Effector memory CD4-positive, alpha-beta T cell (primary cell): ENCODE results near the gene NSL1.
"Not testable (repeated sequence)": the region's sequence is repeated elsewhere in the genome, so short reads cannot be mapped to it uniquely, and the experiment has no call there.

ENCODE experiments used
- DNase-seq, 3 donors: peaks; one replicate each; pipeline ENCODE4 v3.0.0-alpha.2; 2020
- H3K27ac ChIP-seq: 2 replicates; pipeline ENCODE4 v1.7.0; 2013; ENCODE audit warnings: mild to moderate bottlenecking, low read length, moderate library complexity; ENCODE audit not compliant: insufficient read depth, poor library complexity, severe bottlenecking
- H3K27me3 ChIP-seq: replicated peaks from 2 replicates; pipeline ENCODE4 v1.7.0; 2013; ENCODE audit warnings: mild to moderate bottlenecking, low read length; ENCODE audit not compliant: insufficient read depth, control insufficient read depth, poor library complexity, severe bottlenecking
- H3K36me3 ChIP-seq: 2 replicates; pipeline ENCODE4 v1.7.0; 2013; ENCODE audit warnings: mild to moderate bottlenecking, low read length, moderate library complexity; ENCODE audit not compliant: control insufficient read depth, insufficient read depth
- H3K4me1 ChIP-seq: 2 replicates; pipeline ENCODE4 v1.7.0; 2013; ENCODE audit warnings: low read length, mild to moderate bottlenecking; ENCODE audit not compliant: control insufficient read depth, insufficient read depth, poor library complexity, severe bottlenecking
- H3K4me3 ChIP-seq: 2 replicates; pipeline ENCODE4 v1.7.0; 2013; ENCODE audit warnings: low read length, low read depth, mild to moderate bottlenecking; ENCODE audit not compliant: insufficient read depth, poor library complexity, severe bottlenecking
- H3K9me3 ChIP-seq: 2 replicates; pipeline ENCODE4 v1.7.0; 2013; ENCODE audit warnings: mild to moderate bottlenecking, low read length, moderate library complexity; ENCODE audit not compliant: control insufficient read depth

NSL1 gene

DNA sequence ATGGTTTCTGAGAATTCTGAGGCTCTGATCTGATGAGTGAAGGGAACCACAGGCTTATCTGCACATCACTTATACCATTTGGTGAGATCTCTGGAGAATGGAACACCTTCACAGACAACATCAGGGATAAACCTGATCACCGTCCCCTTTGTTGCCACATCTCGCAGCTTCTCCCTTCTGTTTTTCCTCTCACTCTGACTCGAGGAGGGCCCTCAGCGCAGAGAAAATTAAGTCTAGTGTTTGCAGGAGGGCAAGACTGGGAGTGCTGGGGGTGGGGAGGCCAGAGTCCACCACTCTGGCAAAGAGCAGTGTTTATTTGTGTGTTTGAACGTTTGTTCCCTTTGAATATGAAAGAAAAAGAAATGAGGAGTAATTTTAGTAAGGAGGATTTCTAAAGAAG lies 63.0 kb downstream of the NSL1 start:
- Histone ChIP-seq H3K4me3 (no peak overlapping the region), H3K27ac (no peak overlapping the region), H3K4me1 (no peaks in the 10 kb centered on the region), H3K27me3 (no peaks in the 10 kb centered on the region), H3K9me3 (no peaks in the 10 kb centered on the region), H3K36me3 (no peaks in the 10 kb centered on the region)
- no peak for DNase-seq

GRCh38 chr1:212727386-212728181 lies 64.0 kb downstream of the NSL1 start:
- H3K9me3 ChIP-seq: no peaks in the 10 kb centered on the region
- no peaks in the 10 kb centered on the region for H3K36me3 ChIP-seq
- H3K27me3 ChIP-seq: no peaks in the 10 kb centered on the region
- no peak overlapping the region for H3K4me3 ChIP-seq
- no peak for DNase-seq
- no peaks in the 10 kb centered on the region for H3K4me1 ChIP-seq
- H3K27ac ChIP-seq: no peak overlapping the region

DNA sequence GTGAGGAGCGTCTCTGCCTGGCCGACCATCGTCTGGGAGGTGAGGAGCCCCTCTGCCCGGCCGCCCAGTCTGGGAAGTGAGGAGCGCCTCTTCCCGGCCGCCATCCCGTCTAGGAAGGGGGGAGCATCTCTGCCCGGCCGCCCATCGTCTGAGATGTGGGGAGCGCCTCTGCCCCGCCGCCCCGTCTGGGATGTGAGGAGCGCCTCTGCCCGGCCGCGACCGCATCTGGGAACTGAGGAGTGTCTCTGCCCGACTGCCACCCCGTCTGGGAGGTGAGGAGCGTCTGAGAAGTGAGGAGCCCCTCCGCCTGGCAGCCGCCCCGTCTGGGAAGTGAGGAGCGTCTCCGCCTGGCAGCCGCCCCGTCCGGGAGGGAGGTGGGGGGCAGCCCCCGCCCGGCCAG lies 66.9 kb downstream of the NSL1 start:
- peaks cover 11% of the 10 kb centered on the region for H3K4me1 ChIP-seq
- not testable (repeated sequence) for DNase-seq, H3K4me3 ChIP-seq, H3K9me3 ChIP-seq, H3K27ac ChIP-seq, H3K36me3 ChIP-seq, H3K27me3 ChIP-seq

- no peak overlapping the region for H3K4me3 ChIP-seq
- no peaks in the 10 kb centered on the region for H3K27me3 ChIP-seq
- no peaks in the 10 kb centered on the region for H3K9me3 ChIP-seq
- no peaks in the 10 kb centered on the region for H3K36me3 ChIP-seq
- peaks cover 11% of the 10 kb centered on the region for H3K4me1 ChIP-seq
- no peak overlapping the region for H3K27ac ChIP-seq
- DNase-seq: no peak
Observed at GRCh38 chr1:212722270-212722957, 69.2 kb downstream of the NSL1 start.

GRCh38 chr1:212721388-212722247 lies 70.0 kb downstream of the NSL1 start:
- H3K4me3 ChIP-seq: no peak overlapping the region
- H3K36me3 ChIP-seq: no peaks in the 10 kb centered on the region
- H3K27me3 ChIP-seq: no peaks in the 10 kb centered on the region
- no peaks in the 10 kb centered on the region for H3K9me3 ChIP-seq
- no peak overlapping the region for H3K27ac ChIP-seq
- peaks cover 11% of the 10 kb centered on the region for H3K4me1 ChIP-seq
- no peak for DNase-seq

DNA sequence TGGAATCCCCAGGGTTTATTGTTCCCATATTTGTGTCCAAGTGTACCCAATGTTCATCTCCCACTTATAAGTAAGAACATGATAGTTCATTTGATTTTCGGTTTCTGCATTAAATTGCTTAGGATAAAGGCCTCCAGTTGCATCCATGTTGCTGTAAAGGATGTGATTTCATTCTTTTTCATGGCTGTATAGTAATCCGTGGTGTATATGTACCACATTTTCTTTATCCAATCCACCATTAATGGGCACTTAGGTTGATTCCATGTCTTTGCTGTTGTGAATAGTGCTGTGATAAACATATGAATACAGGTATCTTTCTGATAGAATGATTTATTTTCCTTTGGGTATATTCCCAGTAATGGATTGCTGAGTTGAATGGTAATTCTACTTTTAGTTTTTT lies 71.9 kb downstream of the NSL1 start:
- no peak for DNase-seq
- Histone ChIP-seq H3K9me3 (no peaks in the 10 kb centered on the region), H3K27me3 (no peaks in the 10 kb centered on the region), H3K4me3 (no peak overlapping the region), H3K27ac (no peak overlapping the region), H3K4me1 (peaks cover 11% of the 10 kb centered on the region), H3K36me3 (no peaks in the 10 kb centered on the region)

GRCh38 chr1:212718499-212718898 lies 73.1 kb downstream of the NSL1 start:
- no peak overlapping the region for H3K27ac ChIP-seq
- H3K36me3 ChIP-seq: no peaks in the 10 kb centered on the region
- peaks cover 11% of the 10 kb centered on the region for H3K4me1 ChIP-seq
- no peak overlapping the region for H3K4me3 ChIP-seq
- H3K9me3 ChIP-seq: no peaks in the 10 kb centered on the region
- no peak for DNase-seq
- no peaks in the 10 kb centered on the region for H3K27me3 ChIP-seq

DNA sequence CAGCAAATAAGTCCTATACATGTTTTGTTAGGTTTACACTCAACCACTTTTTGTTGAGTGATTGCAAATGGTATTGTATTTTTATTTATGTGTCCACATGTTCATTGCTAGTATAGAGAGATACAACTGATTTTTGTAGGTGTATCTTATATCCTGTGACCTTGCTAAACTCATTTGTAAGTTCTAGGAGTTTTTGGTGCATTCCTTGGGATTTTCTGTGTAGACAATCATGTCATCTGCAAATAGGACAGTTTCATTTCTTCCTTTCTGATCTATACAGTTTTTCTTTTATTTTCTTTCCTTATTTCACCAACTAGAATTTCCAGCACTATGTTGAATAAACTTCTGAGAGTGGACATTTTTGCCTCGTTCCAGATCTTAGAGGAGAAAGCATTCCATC lies 75.4 kb downstream of the NSL1 start:
- Histone ChIP-seq H3K4me1 (no peaks in the 10 kb centered on the region), H3K9me3 (no peaks in the 10 kb centered on the region), H3K4me3 (no peak overlapping the region), H3K27ac (no peak overlapping the region), H3K36me3 (no peaks in the 10 kb centered on the region), H3K27me3 (no peaks in the 10 kb centered on the region)
- DNase-seq: no peak

DNA sequence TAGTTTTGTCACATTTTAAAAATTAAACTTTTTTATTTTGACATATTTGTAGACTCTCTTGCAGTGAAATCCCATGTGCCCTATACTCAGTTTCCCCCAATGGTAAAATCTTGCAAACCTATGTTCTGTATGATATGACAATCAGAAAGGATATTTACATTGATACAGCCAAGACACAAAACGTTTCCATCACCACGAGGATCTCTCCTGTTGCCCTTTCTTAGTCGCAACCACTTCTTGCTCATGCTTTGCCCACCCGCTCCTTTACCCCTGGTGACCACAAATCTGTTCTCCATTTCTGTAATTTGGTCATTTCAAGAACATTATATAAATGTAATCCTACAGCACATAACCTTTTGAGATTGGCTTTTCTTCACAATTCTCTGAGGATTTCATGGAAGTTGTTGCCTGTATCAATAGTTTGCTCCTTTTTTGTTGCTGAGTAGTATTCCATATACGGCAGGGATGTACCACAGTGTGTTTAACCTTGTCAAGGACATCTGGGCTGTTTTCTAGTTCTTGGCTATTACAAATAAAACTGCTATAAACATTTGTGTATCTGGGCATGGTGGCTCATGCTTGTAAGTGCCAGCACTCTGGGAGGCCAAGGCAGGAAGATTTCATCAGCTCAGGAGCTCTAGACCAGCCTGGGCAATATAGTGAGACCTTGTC lies 78.0 kb downstream of the NSL1 start:
- Histone ChIP-seq H3K27ac (no peak overlapping the region), H3K4me1 (no peaks in the 10 kb centered on the region), H3K4me3 (no peak overlapping the region), H3K27me3 (no peaks in the 10 kb centered on the region), H3K36me3 (no peaks in the 10 kb centered on the region), H3K9me3 (no peaks in the 10 kb centered on the region)
- no peak for DNase-seq
